ENCODE results near the gene KCNN3.

KCNN3 gene

GRCh38 chr1:154816937-154817336 is 53.1 kb downstream of the KCNN3 start:
- DNase-seq = no peak
- Mint-ChIP-seq H3K9me3 (no peaks in the 10 kb centered on the region), H3K27ac (no peak overlapping the region), H3K27me3 (ENCODE audit: low read depth, poor library complexity) (peaks cover 7% of the 10 kb centered on the region), H3K36me3 (ENCODE audit: low read depth) (no peaks in the 10 kb centered on the region), H3K4me1 (peaks cover 74% of the 10 kb centered on the region), H3K4me3 (no peak overlapping the region)
- TF ChIP-seq, protein P1, sequence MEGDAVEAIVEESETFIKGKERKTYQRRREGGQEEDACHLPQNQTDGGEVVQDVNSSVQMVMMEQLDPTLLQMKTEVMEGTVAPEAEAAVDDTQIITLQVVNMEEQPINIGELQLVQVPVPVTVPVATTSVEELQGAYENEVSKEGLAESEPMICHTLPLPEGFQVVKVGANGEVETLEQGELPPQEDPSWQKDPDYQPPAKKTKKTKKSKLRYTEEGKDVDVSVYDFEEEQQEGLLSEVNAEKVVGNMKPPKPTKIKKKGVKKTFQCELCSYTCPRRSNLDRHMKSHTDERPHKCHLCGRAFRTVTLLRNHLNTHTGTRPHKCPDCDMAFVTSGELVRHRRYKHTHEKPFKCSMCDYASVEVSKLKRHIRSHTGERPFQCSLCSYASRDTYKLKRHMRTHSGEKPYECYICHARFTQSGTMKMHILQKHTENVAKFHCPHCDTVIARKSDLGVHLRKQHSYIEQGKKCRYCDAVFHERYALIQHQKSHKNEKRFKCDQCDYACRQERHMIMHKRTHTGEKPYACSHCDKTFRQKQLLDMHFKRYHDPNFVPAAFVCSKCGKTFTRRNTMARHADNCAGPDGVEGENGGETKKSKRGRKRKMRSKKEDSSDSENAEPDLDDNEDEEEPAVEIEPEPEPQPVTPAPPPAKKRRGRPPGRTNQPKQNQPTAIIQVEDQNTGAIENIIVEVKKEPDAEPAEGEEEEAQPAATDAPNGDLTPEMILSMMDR (IDR thresholded peaks at IDR 0.05) = no peak

DNA sequence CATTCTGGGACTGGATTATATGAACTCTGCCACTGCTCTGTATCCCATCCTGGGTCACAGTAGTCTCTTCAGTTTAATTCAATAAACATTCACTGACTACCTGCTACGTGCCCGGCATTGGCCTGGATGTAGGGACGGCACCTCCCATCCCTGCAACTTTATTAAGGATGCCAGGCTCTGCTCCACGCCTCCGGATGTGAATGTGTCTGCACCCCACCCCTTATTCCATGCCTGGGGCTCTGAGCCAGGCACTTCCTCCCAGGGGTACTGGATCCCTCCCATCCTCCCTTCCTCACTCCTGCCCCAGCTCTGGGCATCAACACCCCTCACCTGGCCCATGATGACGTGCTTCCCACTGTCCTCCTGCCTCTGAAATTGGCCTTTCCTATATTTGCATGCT is 53.7 kb downstream of the KCNN3 start:
- H3K4me3 Mint-ChIP-seq = no peak overlapping the region
- no peaks in the 10 kb centered on the region for H3K36me3 Mint-ChIP-seq (ENCODE audit: low read depth)
- no peak overlapping the region for H3K27ac Mint-ChIP-seq
- DNase-seq = no peak
- no peaks in the 10 kb centered on the region for H3K9me3 Mint-ChIP-seq
- TF ChIP-seq, protein P1 (IDR thresholded peaks at IDR 0.05) = no peak
- peaks cover 71% of the 10 kb centered on the region for H3K4me1 Mint-ChIP-seq
- peaks cover 4% of the 10 kb centered on the region for H3K27me3 Mint-ChIP-seq (ENCODE audit: low read depth, poor library complexity)

DNA sequence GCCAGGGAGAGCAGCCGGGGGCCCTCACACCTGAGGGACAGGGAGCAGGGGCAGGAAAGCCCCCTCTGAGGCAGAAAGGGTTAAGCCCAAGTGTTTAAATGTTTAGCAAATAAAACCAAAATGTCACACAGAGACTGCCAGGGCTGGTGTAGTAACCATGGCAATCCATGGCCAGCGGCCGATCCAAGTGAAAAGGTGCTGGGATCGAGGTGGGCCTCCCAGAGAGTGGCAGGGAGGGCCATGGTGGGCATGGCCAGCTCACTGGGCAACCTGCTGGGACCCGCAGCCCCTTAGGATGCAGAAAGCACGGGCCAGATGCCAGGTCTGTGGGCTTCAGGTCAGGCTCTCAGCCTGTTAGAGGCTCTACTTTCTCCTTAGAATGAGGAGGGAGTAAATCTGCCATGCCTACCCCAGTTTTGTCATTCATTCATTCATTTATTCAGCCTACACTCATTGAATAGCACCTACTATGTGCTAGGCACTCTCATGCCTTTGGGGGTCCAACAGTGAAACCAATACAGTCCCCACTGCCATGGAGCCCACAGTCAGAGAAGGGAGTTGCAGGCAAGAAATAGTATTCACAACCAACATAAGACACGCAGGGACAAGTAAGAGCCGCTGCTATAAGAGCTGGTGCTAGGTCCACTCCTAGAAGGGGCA is 56.1 kb downstream of the KCNN3 start:
- Mint-ChIP-seq H3K9me3 (no peaks in the 10 kb centered on the region), H3K36me3 (ENCODE audit: low read depth) (no peaks in the 10 kb centered on the region), H3K27me3 (ENCODE audit: low read depth, poor library complexity) (peaks cover 4% of the 10 kb centered on the region), H3K4me1 (peaks cover 78% of the 10 kb centered on the region), H3K27ac (no peak overlapping the region), H3K4me3 (no peak overlapping the region)
- TF ChIP-seq, protein P1 (IDR thresholded peaks at IDR 0.05) = no peak
- no peak for DNase-seq

DNA sequence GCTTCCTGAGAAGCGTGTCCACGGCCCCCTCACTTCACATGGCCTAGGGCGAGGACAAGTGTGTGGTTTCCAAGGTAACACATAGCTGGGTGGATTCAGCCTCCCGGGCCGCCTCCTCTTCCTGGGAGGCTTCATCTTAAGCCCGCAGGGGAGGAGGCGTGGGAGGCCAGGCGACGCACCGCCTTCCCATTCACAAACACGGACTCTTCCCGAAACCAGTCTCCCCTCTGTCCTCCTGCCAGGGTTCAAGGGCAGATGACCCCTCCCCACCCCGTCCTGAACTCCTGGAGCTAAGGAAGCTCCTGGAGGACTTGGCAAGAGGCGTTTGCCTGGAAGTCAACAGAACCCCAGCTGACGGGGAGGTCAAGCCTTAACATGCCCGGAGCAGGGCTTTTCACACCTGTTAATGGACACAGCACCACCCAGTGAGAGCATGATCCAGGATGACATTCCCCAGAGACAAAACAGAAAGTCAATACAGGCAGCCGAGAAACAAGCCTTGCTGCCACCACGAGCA is 56.7 kb downstream of the KCNN3 start:
- TF ChIP-seq, protein P1 (IDR thresholded peaks at IDR 0.05) = no peak
- Mint-ChIP-seq H3K4me3 (no peak overlapping the region), H3K27ac (no peak overlapping the region), H3K9me3 (no peaks in the 10 kb centered on the region), H3K27me3 (ENCODE audit: low read depth, poor library complexity) (peaks cover 4% of the 10 kb centered on the region), H3K36me3 (ENCODE audit: low read depth) (no peaks in the 10 kb centered on the region), H3K4me1 (peaks cover 78% of the 10 kb centered on the region)
- DNase-seq = peak; percentile 42

- no peak overlapping the region for H3K4me3 Mint-ChIP-seq
- no peaks in the 10 kb centered on the region for H3K9me3 Mint-ChIP-seq
- TF ChIP-seq, protein P1 (IDR thresholded peaks at IDR 0.05) = no peak
- peaks cover 4% of the 10 kb centered on the region for H3K27me3 Mint-ChIP-seq (ENCODE audit: low read depth, poor library complexity)
- peaks cover 80% of the 10 kb centered on the region for H3K4me1 Mint-ChIP-seq
- H3K27ac Mint-ChIP-seq = no peak overlapping the region
- no peaks in the 10 kb centered on the region for H3K36me3 Mint-ChIP-seq (ENCODE audit: low read depth)
- DNase-seq = no peak
These were observed 57.2 kb downstream of the KCNN3 start for GRCh38 chr1:154812877-154813276.

- no peak overlapping the region for H3K4me3 Mint-ChIP-seq
- no peak for DNase-seq
- TF ChIP-seq, protein P1 (IDR thresholded peaks at IDR 0.05) = no peak
- H3K36me3 Mint-ChIP-seq (ENCODE audit: low read depth) = no peaks in the 10 kb centered on the region
- no peak overlapping the region for H3K27ac Mint-ChIP-seq
- H3K9me3 Mint-ChIP-seq = no peaks in the 10 kb centered on the region
- no peaks in the 10 kb centered on the region for H3K27me3 Mint-ChIP-seq (ENCODE audit: low read depth, poor library complexity)
- peaks cover 83% of the 10 kb centered on the region for H3K4me1 Mint-ChIP-seq
These were observed 59.5 kb downstream of the KCNN3 start for GRCh38 chr1:154810571-154810970.
